ENCODE results near the gene MAD1L1.

The MAD1L1 gene

DNA sequence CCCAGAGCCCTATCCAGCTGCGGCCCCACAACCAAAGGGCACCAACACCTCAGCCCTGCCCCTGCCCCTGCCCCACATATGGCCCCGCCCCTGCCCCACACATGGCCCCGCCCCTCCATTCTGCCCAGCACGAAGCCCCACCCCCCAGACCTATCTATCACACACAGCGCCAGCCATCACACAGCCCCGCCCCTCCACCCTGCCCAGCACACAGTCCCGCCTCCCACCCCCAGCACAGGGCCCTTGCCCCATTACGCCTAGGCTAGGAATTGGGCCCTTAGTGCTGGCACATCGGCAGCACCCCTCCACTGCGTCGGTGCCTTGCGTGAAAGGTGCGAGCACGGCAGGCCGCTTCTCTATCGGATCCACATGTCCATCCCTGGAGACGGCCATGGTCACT lies 126.8 kb downstream of the MAD1L1 start:
- Histone ChIP-seq H3K79me2 (ENCODE audit: insufficient read depth, low read depth) (no peaks in the 10 kb centered on the region), H2AFZ (ENCODE audit: low read depth) (no peak overlapping the region), H3K9ac (no peak overlapping the region), H3K36me3 (ENCODE audit: insufficient read depth) (no peaks in the 10 kb centered on the region), H3K27me3 (ENCODE audit: insufficient read depth, low read depth) (no peaks in the 10 kb centered on the region), H3K4me1 (ENCODE audit: low read depth, poor library complexity, severe bottlenecking) (no peaks in the 10 kb centered on the region), H3K4me2 (no peak overlapping the region), H4K20me1 (ENCODE audit: insufficient read depth) (no peaks in the 10 kb centered on the region), H3K27ac (no peak overlapping the region), H3K4me3 (IDR thresholded peaks at IDR 0.05; ENCODE audit: insufficient read depth, low read depth, low read length) (no peak overlapping the region)
- TF ChIP-seq, protein P1, sequence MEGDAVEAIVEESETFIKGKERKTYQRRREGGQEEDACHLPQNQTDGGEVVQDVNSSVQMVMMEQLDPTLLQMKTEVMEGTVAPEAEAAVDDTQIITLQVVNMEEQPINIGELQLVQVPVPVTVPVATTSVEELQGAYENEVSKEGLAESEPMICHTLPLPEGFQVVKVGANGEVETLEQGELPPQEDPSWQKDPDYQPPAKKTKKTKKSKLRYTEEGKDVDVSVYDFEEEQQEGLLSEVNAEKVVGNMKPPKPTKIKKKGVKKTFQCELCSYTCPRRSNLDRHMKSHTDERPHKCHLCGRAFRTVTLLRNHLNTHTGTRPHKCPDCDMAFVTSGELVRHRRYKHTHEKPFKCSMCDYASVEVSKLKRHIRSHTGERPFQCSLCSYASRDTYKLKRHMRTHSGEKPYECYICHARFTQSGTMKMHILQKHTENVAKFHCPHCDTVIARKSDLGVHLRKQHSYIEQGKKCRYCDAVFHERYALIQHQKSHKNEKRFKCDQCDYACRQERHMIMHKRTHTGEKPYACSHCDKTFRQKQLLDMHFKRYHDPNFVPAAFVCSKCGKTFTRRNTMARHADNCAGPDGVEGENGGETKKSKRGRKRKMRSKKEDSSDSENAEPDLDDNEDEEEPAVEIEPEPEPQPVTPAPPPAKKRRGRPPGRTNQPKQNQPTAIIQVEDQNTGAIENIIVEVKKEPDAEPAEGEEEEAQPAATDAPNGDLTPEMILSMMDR (conservative IDR thresholded peaks at IDR 0.05; ENCODE audit: low read depth, low read length), result no peak

DNA sequence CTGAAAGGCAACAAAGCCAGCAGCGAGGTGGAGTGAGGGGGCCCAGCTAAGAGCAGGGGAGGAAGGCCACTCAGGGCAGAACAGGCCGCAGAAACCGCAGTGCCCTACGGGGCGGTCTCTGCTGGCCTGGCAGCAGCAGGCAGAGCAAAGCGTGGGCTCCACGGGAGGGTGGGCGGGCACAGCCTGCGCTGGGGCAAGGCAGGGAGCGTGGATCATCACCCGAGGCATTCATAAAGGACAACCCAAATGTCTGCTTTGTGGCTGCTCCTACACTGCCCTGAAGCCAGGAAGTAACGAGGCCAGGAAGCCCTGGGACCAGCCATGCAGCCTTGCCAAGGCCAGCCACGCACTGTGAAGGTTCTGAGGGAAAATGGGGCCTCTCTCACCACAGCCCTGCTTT lies 127.5 kb downstream of the MAD1L1 start:
- Histone ChIP-seq H3K36me3 (ENCODE audit: insufficient read depth) (no peaks in the 10 kb centered on the region), H3K4me3 (IDR thresholded peaks at IDR 0.05; ENCODE audit: insufficient read depth, low read depth, low read length) (no peak overlapping the region), H3K27me3 (ENCODE audit: insufficient read depth, low read depth) (no peaks in the 10 kb centered on the region), H4K20me1 (ENCODE audit: insufficient read depth) (no peaks in the 10 kb centered on the region), H3K27ac (no peak overlapping the region), H3K79me2 (ENCODE audit: insufficient read depth, low read depth) (no peaks in the 10 kb centered on the region), H3K9ac (no peak overlapping the region), H3K4me1 (ENCODE audit: low read depth, poor library complexity, severe bottlenecking) (no peaks in the 10 kb centered on the region), H2AFZ (ENCODE audit: low read depth) (no peak overlapping the region), H3K4me2 (no peak overlapping the region)
- TF ChIP-seq, protein P1 (conservative IDR thresholded peaks at IDR 0.05; ENCODE audit: low read depth, low read length), result no peak

DNA sequence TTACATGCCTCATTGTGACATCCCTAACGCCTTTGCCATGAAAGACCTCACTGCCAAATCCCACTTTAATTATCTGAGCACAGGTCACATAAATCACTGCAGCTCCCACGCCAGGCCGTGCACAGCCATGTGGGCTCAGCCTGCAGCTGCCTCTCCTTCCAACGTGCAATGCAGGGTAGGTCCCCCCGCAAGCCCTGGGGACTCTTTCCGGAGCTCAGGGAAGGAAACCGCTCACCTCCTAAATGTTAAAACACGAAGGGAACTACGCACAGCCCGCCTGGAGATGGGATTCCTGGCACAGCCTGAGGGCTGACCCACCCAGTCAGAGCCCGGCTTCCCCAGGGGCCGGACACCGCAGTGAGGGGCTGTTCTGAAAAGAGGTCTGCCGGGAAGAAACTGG lies 128.0 kb downstream of the MAD1L1 start:
- H3K4me2 ChIP-seq, result no peak overlapping the region
- no peaks in the 10 kb centered on the region for H3K79me2 ChIP-seq (ENCODE audit: insufficient read depth, low read depth)
- no peak overlapping the region for H3K4me3 ChIP-seq (IDR thresholded peaks at IDR 0.05; ENCODE audit: insufficient read depth, low read depth, low read length)
- TF ChIP-seq, protein P1 (conservative IDR thresholded peaks at IDR 0.05; ENCODE audit: low read depth, low read length), result no peak
- no peak overlapping the region for H3K27ac ChIP-seq
- H2AFZ ChIP-seq (ENCODE audit: low read depth), result no peak overlapping the region
- H4K20me1 ChIP-seq (ENCODE audit: insufficient read depth), result no peaks in the 10 kb centered on the region
- no peak overlapping the region for H3K9ac ChIP-seq
- H3K27me3 ChIP-seq (ENCODE audit: insufficient read depth, low read depth), result no peaks in the 10 kb centered on the region
- no peaks in the 10 kb centered on the region for H3K36me3 ChIP-seq (ENCODE audit: insufficient read depth)
- no peaks in the 10 kb centered on the region for H3K4me1 ChIP-seq (ENCODE audit: low read depth, poor library complexity, severe bottlenecking)

DNA sequence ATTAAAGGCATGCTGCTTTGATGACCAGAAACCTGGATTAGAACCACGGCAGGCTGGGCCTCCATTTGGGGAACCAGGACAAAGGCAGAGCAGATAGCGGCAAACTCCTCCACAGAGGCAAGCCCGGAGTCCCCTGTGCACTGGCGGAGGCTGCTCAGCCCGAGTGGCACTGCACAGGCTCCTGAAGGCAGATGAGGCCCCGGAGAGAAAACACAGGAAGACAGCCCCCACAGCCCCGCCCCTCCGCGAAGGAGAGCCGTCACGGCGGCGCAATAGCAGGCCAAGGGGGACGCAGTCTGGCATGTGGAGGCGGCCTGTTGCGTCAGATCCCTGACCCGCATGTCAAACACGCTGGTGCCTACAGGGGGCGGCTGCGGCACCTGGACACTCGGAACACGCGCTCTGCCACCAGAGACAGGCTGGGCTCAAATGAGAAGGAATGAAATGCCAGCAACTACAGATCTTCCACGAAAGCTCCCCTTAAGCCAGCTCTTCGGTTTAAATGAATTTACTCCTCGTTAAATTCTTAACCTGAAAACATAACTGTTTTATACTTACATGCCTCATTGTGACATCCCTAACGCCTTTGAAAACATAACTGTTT lies 128.5 kb downstream of the MAD1L1 start:
- no peak overlapping the region for H3K4me2 ChIP-seq
- no peaks in the 10 kb centered on the region for H3K36me3 ChIP-seq (ENCODE audit: insufficient read depth)
- no peaks in the 10 kb centered on the region for H3K4me1 ChIP-seq (ENCODE audit: low read depth, poor library complexity, severe bottlenecking)
- no peaks in the 10 kb centered on the region for H3K79me2 ChIP-seq (ENCODE audit: insufficient read depth, low read depth)
- H2AFZ ChIP-seq (ENCODE audit: low read depth), result no peak overlapping the region
- H3K27me3 ChIP-seq (ENCODE audit: insufficient read depth, low read depth), result no peaks in the 10 kb centered on the region
- TF ChIP-seq, protein P1 (conservative IDR thresholded peaks at IDR 0.05; ENCODE audit: low read depth, low read length), result 0 out of 2 replicates have a peak, but pooled peaks have one; percentile 14
- H4K20me1 ChIP-seq (ENCODE audit: insufficient read depth), result no peaks in the 10 kb centered on the region
- no peak overlapping the region for H3K27ac ChIP-seq
- no peak overlapping the region for H3K4me3 ChIP-seq (IDR thresholded peaks at IDR 0.05; ENCODE audit: insufficient read depth, low read depth, low read length)
- H3K9ac ChIP-seq, result no peak overlapping the region
